Mesenteric fat pad (tissue), 1 donor: ENCODE data around the gene NACC1. TPM values are rescaled to one million over a fixed set of nuclear protein-coding genes. Genes with fewer than 3 reads are reported as not detected.
"Not testable (repeated sequence)": the region's sequence is repeated elsewhere in the genome, so short reads cannot be mapped to it uniquely, and the experiment has no call there.

Experiments used
- DNase-seq: peaks from one replicate; pipeline ENCODE4 v3.0.0-alpha.2; 2020; ENCODE audit warnings: low spot score
- total RNA-seq: library from RNA; stranded (reverse); fragmentation: NEBNext Ultra II Directional; extraction: Animal tissue kit (Norgen Biotek cat#: 25700); gene quantifications from one replicate; pipeline ENCODE4 v1.2.1, GENCODE V29; 2021
- donor health status: DM: yes; HTN: yes; CAD: no.

NACC1 gene
- total RNA-seq, 1 donor from 2014 or later = 45.2 TPM

- DNase-seq = no peak
These were observed 42.5 kb downstream of the NACC1 start for GRCh38 chr19:13160557-13160956.

GRCh38 chr19:13162724-13163608, 44.9 kb downstream of the NACC1 start:
- DNase-seq = peak; percentile 99

- DNase-seq = peak; percentile 92
These were observed 45.7 kb downstream of the NACC1 start for GRCh38 chr19:13163609-13164342.

GRCh38 chr19:13164343-13165161, 46.5 kb downstream of the NACC1 start:
- no peak for DNase-seq

GRCh38 chr19:13165162-13165997, 47.3 kb downstream of the NACC1 start:
- no peak for DNase-seq

GRCh38 chr19:13166151-13166550, 48.1 kb downstream of the NACC1 start:
- not testable (repeated sequence) for DNase-seq

- DNase-seq = no peak
These were observed 51.7 kb downstream of the NACC1 start for GRCh38 chr19:13169769-13170168.

GRCh38 chr19:13171146-13171545, 53.1 kb downstream of the NACC1 start:
- DNase-seq = no peak

GRCh38 chr19:13172346-13173138, 54.5 kb downstream of the NACC1 start:
- DNase-seq = peak; percentile 93

GRCh38 chr19:13173139-13173737, 55.2 kb downstream of the NACC1 start:
- no peak for DNase-seq

- no peak for DNase-seq
These were observed 58.3 kb downstream of the NACC1 start for GRCh38 chr19:13176345-13176744.

- DNase-seq = not testable (repeated sequence)
These were observed 59.5 kb downstream of the NACC1 start for GRCh38 chr19:13177584-13177983.

GRCh38 chr19:13178291-13178690, 60.2 kb downstream of the NACC1 start:
- not testable (repeated sequence) for DNase-seq

- DNase-seq = no peak
These were observed 63.8 kb downstream of the NACC1 start for GRCh38 chr19:13181747-13182388.

- not testable (repeated sequence) for DNase-seq
These were observed 66.9 kb downstream of the NACC1 start for GRCh38 chr19:13184926-13185325.

- DNase-seq = not testable (repeated sequence)
These were observed 67.9 kb downstream of the NACC1 start for GRCh38 chr19:13185763-13186657.

- DNase-seq = not testable (repeated sequence)
These were observed 68.6 kb downstream of the NACC1 start for GRCh38 chr19:13186688-13187087.

- no peak for DNase-seq
These were observed 69.4 kb downstream of the NACC1 start for GRCh38 chr19:13187419-13187818.
